GM12892 (cell line): Measurements from ENCODE around the gene GALNT1.

Source experiments
- POLR2A ChIP-seq: IDR thresholded peaks from 2 replicates; pipeline ENCODE4 v1.6.1; 2011; ENCODE audit warnings: low read depth, low read length, control low read depth
- POLR2AphosphoS5 ChIP-seq: IDR thresholded peaks from 2 replicates; pipeline ENCODE4 v1.6.1; 2011; ENCODE audit warnings: low read depth, low read length, control low read depth
- TAF1 ChIP-seq: IDR thresholded peaks from 2 replicates; pipeline ENCODE4 v1.6.1; 2011; ENCODE audit warnings: low read depth, mild to moderate bottlenecking, control low read depth, low read length, borderline replicate concordance

DNA sequence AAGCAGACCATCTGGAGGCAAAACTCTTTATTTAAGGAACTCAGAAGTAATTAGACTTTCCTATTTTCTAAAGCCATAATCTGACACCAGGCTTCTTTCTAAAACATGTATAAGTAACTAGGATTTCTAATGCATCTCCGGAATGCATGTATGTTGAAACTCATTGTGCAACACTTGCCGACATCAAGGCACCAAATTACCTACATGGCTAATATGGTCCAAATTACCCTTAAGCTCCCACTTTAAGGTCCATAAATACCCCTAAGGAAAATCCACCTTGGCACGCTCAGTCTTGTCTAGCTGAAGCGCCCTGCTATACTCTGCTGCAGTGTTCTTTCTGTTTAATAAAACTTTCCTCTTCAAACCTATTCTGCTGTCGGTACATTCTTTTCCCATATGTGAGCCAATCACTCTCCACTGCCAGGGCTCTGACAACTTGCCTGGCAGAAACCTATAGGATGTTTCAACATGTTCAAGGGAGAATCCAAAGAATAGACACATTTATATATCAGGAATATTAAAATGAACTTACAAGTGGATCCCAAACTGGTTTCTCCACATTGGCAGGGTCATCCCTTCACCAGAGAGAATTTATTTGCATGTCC is 171.9 kb downstream of the GALNT1 start:
- TF ChIP-seq POLR2AphosphoS5 (no peak), POLR2A (no peak), TAF1 (no peak)
